Measurements from ENCODE around the gene IWS1. TPM values are rescaled to one million over a fixed set of nuclear protein-coding genes. Genes with fewer than 3 reads are reported as not detected.

The IWS1 gene
- total RNA-seq, 1 experiment from 2014 or later: 70.5 TPM

DNA sequence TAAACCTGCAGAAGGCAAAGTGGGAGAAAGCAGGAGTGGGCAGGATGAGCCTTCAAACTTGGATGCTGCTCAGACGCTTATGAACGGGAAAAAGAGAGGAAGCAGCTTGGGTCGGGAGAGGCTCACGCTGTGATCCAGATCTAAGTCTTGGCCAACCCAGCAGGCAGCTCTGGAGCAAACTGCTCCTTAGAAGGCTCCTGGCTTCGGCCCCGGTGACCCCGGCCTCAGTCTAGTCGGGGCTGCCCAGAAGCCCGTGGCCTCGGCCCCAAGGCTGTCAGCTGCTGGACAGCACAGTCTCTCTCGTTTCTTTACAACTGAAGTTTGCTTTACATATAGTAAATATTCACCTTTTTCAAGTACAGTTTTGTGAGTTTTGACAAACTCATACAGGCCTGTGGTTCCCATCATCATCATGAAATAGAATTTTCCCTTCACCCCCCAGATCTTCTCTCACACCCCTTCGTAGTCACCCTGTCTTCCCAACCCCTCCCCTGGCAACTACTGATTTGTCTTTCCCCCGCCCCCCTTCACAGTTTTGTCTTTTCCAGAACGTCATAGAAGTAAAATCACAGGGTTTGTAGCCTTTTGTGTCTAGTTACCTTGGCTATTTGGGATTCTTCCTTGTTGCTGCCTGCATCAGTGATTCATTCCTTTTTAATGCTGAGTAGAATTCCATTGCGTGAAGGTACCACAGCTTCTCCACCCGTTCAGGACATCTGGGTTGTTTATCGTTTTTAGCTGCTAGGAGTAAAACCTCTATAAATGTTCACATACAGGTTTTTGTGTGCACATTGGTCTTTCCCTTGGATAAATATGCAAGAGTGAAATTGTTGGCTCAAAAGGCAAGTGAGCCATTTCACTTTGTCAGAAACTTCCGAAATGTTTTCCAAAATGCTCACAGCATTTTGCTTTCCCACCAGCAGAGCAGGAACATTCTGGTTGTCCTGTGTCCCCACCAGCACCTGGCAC, 44.3 kb upstream of the IWS1 start (continued):
- no peak for TF ChIP-seq PREB (CRISPR knock-in tag; IDR thresholded peaks at IDR 0.05; ENCODE audit: borderline replicate concordance)
- no peak for TF ChIP-seq MLX (CRISPR knock-in tag; IDR thresholded peaks at IDR 0.05)
- TF ChIP-seq PRDM15 (CRISPR knock-in tag; IDR thresholded peaks at IDR 0.05): no peak
- TF ChIP-seq ZNF671 (CRISPR knock-in tag; IDR thresholded peaks at IDR 0.05): no peak

DNA sequence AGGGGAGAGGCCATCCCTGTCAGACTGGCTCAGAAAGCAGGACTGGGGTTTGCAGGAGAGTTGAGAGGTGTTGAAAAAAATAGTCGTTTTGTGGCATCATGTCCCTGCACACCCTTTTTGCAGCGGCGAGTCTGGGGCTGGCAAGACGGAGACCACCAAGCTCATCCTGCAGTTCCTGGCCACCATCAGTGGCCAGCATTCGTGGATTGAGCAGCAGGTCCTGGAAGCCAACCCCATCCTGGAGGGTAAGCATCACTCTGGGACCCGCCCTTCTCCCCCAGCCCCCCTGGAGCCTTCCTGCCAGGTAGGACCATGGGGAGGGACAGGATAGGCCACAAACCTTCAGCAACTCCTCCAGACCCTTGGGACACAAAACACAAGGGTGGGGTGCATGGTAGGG, 43.4 kb upstream of the IWS1 start:
- Mint-ChIP-seq H3K4me1 (peaks cover 6% of the 10 kb centered on the region), H3K27ac (no peak overlapping the region; the same call in 1 of the 2 replicates), H3K36me3 (no peaks in the 10 kb centered on the region), H3K4me3 (no peak overlapping the region), H3K9me3 (no peaks in the 10 kb centered on the region), H3K27me3 (ENCODE audit: low read depth) (no peaks in the 10 kb centered on the region)
- no peak for ATAC-seq
- DNase-seq (ENCODE audit: low spot score): no peak
- TF ChIP-seq FOXJ3 (CRISPR knock-in tag; IDR thresholded peaks at IDR 0.05; ENCODE audit: borderline replicate concordance): no peak
- TF ChIP-seq NR1H2 (CRISPR knock-in tag; IDR thresholded peaks at IDR 0.05): no peak
- ChIA-PET POLR2A (no interaction called here), CTCF (interaction anchor here (0.7 to 1.0 kb wide), 2 partner anchors 21 to 23 kb away, joined by 3 read pairs; no protein-coding TSS in a partner anchor)

DNA sequence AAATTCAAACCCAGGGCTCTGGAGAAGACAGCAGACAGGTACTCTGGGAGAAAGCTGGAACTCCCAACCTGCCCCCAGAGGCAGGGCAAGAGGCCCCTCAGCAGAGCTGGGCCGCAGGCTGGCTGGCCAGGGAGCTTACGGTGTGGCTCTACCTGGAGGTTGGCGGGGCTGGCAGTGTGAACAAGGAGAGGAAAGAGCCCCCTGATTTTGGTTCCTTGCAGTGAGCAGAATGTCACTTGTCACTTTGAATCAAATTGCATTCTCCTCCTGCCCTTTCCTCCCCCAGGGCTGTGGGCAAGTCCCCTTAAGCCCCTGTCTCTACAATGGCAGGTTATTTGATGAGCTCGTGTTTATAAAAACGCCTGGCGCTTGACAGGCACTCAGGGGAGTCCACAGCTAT, 41.8 kb upstream of the IWS1 start:
- no peak for ATAC-seq
- no peaks in the 10 kb centered on the region for H3K36me3 Mint-ChIP-seq
- no peak overlapping the region for H3K4me3 Mint-ChIP-seq
- H3K9me3 Mint-ChIP-seq: no peaks in the 10 kb centered on the region
- H3K27me3 Mint-ChIP-seq (ENCODE audit: low read depth): no peaks in the 10 kb centered on the region
- POLR2A ChIA-PET: no interaction called here
- CTCF ChIA-PET: interaction anchor here (0.7 to 3.0 kb wide), 6 partner anchors 11 to 128 kb away, joined by 3 to 25 read pairs (median 3); no protein-coding TSS in a partner anchor
- H3K27ac Mint-ChIP-seq: no peak overlapping the region
- H3K4me1 Mint-ChIP-seq: peaks cover 6% of the 10 kb centered on the region
- DNase-seq (ENCODE audit: low spot score): no peak
- TF ChIP-seq CREB1 (CRISPR knock-in tag; IDR thresholded peaks at IDR 0.05) (no peak), CREM (CRISPR knock-in tag; IDR thresholded peaks at IDR 0.05) (no peak), RELA (CRISPR knock-in tag; IDR thresholded peaks at IDR 0.05; ENCODE audit: borderline replicate concordance) (no peak), ZNF512 (CRISPR knock-in tag; IDR thresholded peaks at IDR 0.05; ENCODE audit: borderline replicate concordance) (no peak), E2F5 (CRISPR knock-in tag; IDR thresholded peaks at IDR 0.05) (no peak), TEAD4 (CRISPR knock-in tag; IDR thresholded peaks at IDR 0.05) (no peak), USF2 (CRISPR knock-in tag; IDR thresholded peaks at IDR 0.05) (no peak), RORB (CRISPR knock-in tag; IDR thresholded peaks at IDR 0.05) (no peak), NR3C1 (CRISPR knock-in tag; conservative IDR thresholded peaks at IDR 0.05; ENCODE audit: low read depth) (no peak), TP53 (CRISPR knock-in tag; IDR thresholded peaks at IDR 0.05) (no peak)
- TF ChIP-seq, protein P1, sequence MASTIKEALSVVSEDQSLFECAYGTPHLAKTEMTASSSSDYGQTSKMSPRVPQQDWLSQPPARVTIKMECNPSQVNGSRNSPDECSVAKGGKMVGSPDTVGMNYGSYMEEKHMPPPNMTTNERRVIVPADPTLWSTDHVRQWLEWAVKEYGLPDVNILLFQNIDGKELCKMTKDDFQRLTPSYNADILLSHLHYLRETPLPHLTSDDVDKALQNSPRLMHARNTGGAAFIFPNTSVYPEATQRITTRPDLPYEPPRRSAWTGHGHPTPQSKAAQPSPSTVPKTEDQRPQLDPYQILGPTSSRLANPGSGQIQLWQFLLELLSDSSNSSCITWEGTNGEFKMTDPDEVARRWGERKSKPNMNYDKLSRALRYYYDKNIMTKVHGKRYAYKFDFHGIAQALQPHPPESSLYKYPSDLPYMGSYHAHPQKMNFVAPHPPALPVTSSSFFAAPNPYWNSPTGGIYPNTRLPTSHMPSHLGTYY (CRISPR knock-in tag; IDR thresholded peaks at IDR 0.05): no peak
- TF ChIP-seq, protein P2, sequence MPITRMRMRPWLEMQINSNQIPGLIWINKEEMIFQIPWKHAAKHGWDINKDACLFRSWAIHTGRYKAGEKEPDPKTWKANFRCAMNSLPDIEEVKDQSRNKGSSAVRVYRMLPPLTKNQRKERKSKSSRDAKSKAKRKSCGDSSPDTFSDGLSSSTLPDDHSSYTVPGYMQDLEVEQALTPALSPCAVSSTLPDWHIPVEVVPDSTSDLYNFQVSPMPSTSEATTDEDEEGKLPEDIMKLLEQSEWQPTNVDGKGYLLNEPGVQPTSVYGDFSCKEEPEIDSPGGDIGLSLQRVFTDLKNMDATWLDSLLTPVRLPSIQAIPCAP (CRISPR knock-in tag; IDR thresholded peaks at IDR 0.05): no peak
- TF ChIP-seq, protein P3, sequence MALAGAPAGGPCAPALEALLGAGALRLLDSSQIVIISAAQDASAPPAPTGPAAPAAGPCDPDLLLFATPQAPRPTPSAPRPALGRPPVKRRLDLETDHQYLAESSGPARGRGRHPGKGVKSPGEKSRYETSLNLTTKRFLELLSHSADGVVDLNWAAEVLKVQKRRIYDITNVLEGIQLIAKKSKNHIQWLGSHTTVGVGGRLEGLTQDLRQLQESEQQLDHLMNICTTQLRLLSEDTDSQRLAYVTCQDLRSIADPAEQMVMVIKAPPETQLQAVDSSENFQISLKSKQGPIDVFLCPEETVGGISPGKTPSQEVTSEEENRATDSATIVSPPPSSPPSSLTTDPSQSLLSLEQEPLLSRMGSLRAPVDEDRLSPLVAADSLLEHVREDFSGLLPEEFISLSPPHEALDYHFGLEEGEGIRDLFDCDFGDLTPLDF (CRISPR knock-in tag; IDR thresholded peaks at IDR 0.05): no peak
